NT2/D1 (cell line): ENCODE data around the gene NANOS1.

Experiments
- YY1 ChIP-seq: IDR thresholded peaks from 2 replicates; pipeline ENCODE4 v1.6.1; 2011; ENCODE audit not compliant: insufficient read length, insufficient read depth
- ZNF274 ChIP-seq: IDR thresholded peaks from 2 replicates; pipeline ENCODE4 v1.6.1; 2011; ENCODE audit warnings: mild to moderate bottlenecking, low read depth, low read length

GRCh38 chr10:119028900-119029612 lies 458 bp upstream of the NANOS1 start:
- TF ChIP-seq ZNF274 = no peak
- TF ChIP-seq YY1 = no peak
